Measurements from ENCODE around the gene CARMIL3. TPM values are rescaled to one million over a fixed set of nuclear protein-coding genes. Genes with fewer than 3 reads are reported as not detected.
A peak's percentile ranks its signal among the peaks of the same experiment; 100 is the strongest.

CARMIL3 gene
- total RNA-seq, 1 donor from 2014 or later, result 0.77 TPM

GRCh38 chr14:24094841-24095270, 43.0 kb downstream of the CARMIL3 start:
- H3K4me1 ChIP-seq, result peaks cover 15% of the 10 kb centered on the region
- Mint-ChIP-seq H3K36me3 (no peaks in the 10 kb centered on the region), H3K4me3 (peak overlapping the region; percentile 95), H3K9me3 (no peaks in the 10 kb centered on the region), H3K27me3 (ENCODE audit: insufficient read depth, low read depth) (peaks cover 8% of the 10 kb centered on the region), H3K4me1 (peaks cover 28% of the 10 kb centered on the region), H3K27ac (peak overlapping the region; percentile 74)
- DNase-seq (ENCODE audit: low spot score), result peak; percentile 45
- no peaks in the 10 kb centered on the region for H3K9me3 ChIP-seq (ENCODE audit: low read depth)
- peak overlapping the region; percentile 81 for H3K4me3 ChIP-seq
- H3K27me3 ChIP-seq, result no peaks in the 10 kb centered on the region
- no peaks in the 10 kb centered on the region for H3K79me2 ChIP-seq (ENCODE audit: low read depth)
- H3K27ac ChIP-seq, result no peak overlapping the region
- H4K20me1 ChIP-seq (ENCODE audit: low read depth), result no peaks in the 10 kb centered on the region
- H2AFZ ChIP-seq (replicated peaks), result peak overlapping the region; percentile 75
- peaks cover 24% of the 10 kb centered on the region for H3F3A ChIP-seq (ENCODE audit: low read depth)
- H3K9ac ChIP-seq, result peak overlapping the region; percentile 5
- H3K4me2 ChIP-seq, result peak overlapping the region; percentile 94
- H3K36me3 ChIP-seq, result no peaks in the 10 kb centered on the region
- TF ChIP-seq CTCF (IDR thresholded peaks at IDR 0.05) (no peak), EZH2phosphoT487 (IDR thresholded peaks at IDR 0.05) (no peak), EZH2 (IDR thresholded peaks at IDR 0.05) (no peak)

GRCh38 chr14:24095271-24096068, 43.7 kb downstream of the CARMIL3 start:
- H3K36me3 ChIP-seq, result no peaks in the 10 kb centered on the region
- peak; percentile 61 for DNase-seq (ENCODE audit: low spot score)
- no peaks in the 10 kb centered on the region for H3K36me3 Mint-ChIP-seq
- H3K4me3 ChIP-seq, result peak overlapping the region; percentile 81
- TF ChIP-seq EZH2 (IDR thresholded peaks at IDR 0.05) (no peak), EZH2phosphoT487 (IDR thresholded peaks at IDR 0.05) (no peak), CTCF (IDR thresholded peaks at IDR 0.05) (no peak)
- H3K27me3 ChIP-seq, result no peaks in the 10 kb centered on the region
- no peaks in the 10 kb centered on the region for H3K79me2 ChIP-seq (ENCODE audit: low read depth)
- H3K4me2 ChIP-seq, result peak overlapping the region; percentile 94
- H3K9me3 ChIP-seq (ENCODE audit: low read depth), result no peaks in the 10 kb centered on the region
- peaks cover 25% of the 10 kb centered on the region for H3K4me1 Mint-ChIP-seq
- H3K9me3 Mint-ChIP-seq, result no peaks in the 10 kb centered on the region
- H3K4me1 ChIP-seq, result peaks cover 10% of the 10 kb centered on the region
- H4K20me1 ChIP-seq (ENCODE audit: low read depth), result no peaks in the 10 kb centered on the region
- H3K27ac Mint-ChIP-seq, result peak overlapping the region; percentile 74
- no peak overlapping the region for H3K27ac ChIP-seq
- peaks cover 8% of the 10 kb centered on the region for H3K27me3 Mint-ChIP-seq (ENCODE audit: insufficient read depth, low read depth)
- no peak overlapping the region for H3K9ac ChIP-seq
- H3F3A ChIP-seq (ENCODE audit: low read depth), result peaks cover 24% of the 10 kb centered on the region
- H3K4me3 Mint-ChIP-seq, result peak overlapping the region; percentile 95
- H2AFZ ChIP-seq (replicated peaks), result no peak overlapping the region

GRCh38 chr14:24096545-24097181, 44.9 kb downstream of the CARMIL3 start:
- no peaks in the 10 kb centered on the region for H3K36me3 Mint-ChIP-seq
- Histone ChIP-seq H3K4me2 (no peak overlapping the region), H3K9me3 (ENCODE audit: low read depth) (no peaks in the 10 kb centered on the region), H2AFZ (replicated peaks) (no peak overlapping the region), H3K79me2 (ENCODE audit: low read depth) (no peaks in the 10 kb centered on the region), H3K36me3 (no peaks in the 10 kb centered on the region), H3K27ac (no peak overlapping the region), H3K27me3 (no peaks in the 10 kb centered on the region), H3K4me3 (no peak overlapping the region), H3K9ac (no peak overlapping the region), H3F3A (ENCODE audit: low read depth) (peaks cover 24% of the 10 kb centered on the region), H3K4me1 (peaks cover 10% of the 10 kb centered on the region), H4K20me1 (ENCODE audit: low read depth) (no peaks in the 10 kb centered on the region)
- no peak overlapping the region for H3K27ac Mint-ChIP-seq
- no peak for TF ChIP-seq EZH2 (IDR thresholded peaks at IDR 0.05)
- TF ChIP-seq EZH2phosphoT487 (IDR thresholded peaks at IDR 0.05), result no peak
- TF ChIP-seq CTCF (IDR thresholded peaks at IDR 0.05), result no peak
- H3K4me3 Mint-ChIP-seq, result peak overlapping the region; percentile 30
- peaks cover 10% of the 10 kb centered on the region for H3K27me3 Mint-ChIP-seq (ENCODE audit: insufficient read depth, low read depth)
- H3K9me3 Mint-ChIP-seq, result no peaks in the 10 kb centered on the region
- DNase-seq (ENCODE audit: low spot score), result no peak
- H3K4me1 Mint-ChIP-seq, result peaks cover 22% of the 10 kb centered on the region

All from neural progenitor cell (in vitro differentiated cells).